Fibroblast of the aortic adventitia (primary cell): ENCODE results near the gene GPR68. TPM values are rescaled to one million over a fixed set of nuclear protein-coding genes. Genes with fewer than 3 reads are reported as not detected.

Source experiments
- DNase-seq: peaks from one replicate; pipeline ENCODE4 v3.0.0-alpha.2; 2010; ENCODE audit warnings: low read depth
- H3K4me3 ChIP-seq: 2 replicates; pipeline ENCODE4 v1.5.1; 2011; ENCODE audit warnings: low read depth, mild to moderate bottlenecking, control low read depth, low read length, moderate library complexity
- total RNA-seq: library from RNA; depleted of rRNA; stranded (reverse); fragments of >200 nt; gene quantifications from 2 replicates; pipeline ENCODE4 v1.2.3, GENCODE V29; 2012; ENCODE audit warnings: low replicate concordance
- TF ChIP-seq, protein P1 (sequence below): IDR thresholded peaks from 2 replicates; pipeline ENCODE4 v1.5.1; 2011; ENCODE audit warnings: mild to moderate bottlenecking, low read length, control low read depth, inconsistent platforms; ENCODE audit not compliant: insufficient read depth

GPR68 gene
- total RNA-seq, 1 donor: 17.1 TPM

DNA sequence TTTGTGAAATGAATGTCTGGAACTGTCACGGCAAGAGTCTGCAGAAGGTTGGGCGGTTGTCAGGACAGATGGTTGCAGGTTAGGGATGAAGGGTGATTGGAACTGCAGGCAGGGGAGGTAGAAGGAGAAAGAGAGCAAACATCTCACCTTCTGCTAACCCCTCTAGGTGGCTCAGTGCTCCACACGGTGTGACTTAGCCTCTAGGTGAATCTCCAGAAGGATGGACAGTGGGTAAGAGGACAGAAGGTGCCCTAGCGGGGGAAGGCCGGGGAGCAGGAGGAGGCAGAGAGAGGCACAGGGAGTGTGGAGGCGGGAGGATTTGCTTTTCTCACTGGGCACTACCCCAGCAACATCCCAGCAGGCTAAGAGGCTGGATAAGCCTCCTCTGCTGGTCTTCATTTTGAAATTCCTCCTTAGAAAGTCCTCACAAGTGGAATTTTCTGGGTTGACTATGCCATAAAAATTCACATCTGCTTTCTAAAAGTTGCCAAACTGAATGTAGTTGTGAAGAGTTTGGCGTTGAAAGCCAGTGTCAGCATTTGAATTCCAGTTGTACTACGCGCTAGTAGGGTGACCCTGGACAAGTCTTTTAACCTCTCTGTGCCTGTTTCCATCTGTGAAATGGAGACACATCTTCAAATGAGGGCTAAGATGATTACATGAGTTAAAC lies 10.7 kb upstream of the GPR68 start:
- DNase-seq: peak; percentile 31
- TF ChIP-seq, protein P1, sequence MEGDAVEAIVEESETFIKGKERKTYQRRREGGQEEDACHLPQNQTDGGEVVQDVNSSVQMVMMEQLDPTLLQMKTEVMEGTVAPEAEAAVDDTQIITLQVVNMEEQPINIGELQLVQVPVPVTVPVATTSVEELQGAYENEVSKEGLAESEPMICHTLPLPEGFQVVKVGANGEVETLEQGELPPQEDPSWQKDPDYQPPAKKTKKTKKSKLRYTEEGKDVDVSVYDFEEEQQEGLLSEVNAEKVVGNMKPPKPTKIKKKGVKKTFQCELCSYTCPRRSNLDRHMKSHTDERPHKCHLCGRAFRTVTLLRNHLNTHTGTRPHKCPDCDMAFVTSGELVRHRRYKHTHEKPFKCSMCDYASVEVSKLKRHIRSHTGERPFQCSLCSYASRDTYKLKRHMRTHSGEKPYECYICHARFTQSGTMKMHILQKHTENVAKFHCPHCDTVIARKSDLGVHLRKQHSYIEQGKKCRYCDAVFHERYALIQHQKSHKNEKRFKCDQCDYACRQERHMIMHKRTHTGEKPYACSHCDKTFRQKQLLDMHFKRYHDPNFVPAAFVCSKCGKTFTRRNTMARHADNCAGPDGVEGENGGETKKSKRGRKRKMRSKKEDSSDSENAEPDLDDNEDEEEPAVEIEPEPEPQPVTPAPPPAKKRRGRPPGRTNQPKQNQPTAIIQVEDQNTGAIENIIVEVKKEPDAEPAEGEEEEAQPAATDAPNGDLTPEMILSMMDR: no peak
- no peak overlapping the region for H3K4me3 ChIP-seq

DNA sequence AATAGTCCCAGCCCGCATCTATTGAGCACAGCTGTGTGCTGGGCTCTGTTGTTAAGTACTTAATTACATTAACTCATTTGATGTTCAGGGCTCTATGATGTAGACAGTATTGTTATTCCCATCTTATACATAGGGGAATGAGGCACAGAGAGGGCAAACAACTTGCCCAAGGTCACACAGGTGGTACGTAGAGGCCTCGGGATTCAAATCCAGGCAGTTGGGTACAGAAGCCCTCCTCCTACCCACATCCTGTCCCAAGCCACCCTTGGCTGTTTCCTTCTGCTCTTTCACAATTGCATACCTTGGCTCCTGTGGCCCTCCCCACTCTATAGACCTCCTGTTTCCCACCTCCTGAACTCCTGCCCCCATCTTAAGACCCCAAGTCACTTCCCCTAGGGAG lies 10.0 kb upstream of the GPR68 start:
- no peak for DNase-seq
- TF ChIP-seq, protein P1: no peak

DNA sequence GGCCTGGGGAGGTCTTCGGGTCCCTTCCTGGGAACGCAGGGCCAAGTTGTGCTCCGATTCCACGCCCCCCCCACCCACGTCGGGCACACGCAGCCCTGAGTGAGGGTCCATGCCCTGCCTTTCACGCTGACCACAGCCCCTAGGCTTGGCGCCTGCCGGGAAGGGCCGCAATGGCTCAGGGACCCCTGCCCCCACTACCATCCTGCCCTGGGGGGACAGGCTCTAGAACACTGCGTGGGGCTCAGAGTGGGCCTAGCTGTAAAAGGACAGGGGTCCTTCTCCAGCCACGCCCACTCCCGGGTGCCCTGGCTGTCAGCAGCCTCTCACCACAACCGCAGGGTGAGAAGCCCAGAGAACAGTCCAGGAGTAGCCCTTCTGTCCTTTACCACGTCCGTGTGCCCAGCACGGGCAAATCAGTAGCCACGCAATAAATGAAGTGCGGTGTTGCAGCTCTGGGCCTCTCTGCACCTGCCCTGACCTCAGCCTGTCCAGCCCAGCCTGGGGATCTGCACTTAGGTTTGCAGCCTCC lies 9.4 kb upstream of the GPR68 start:
- no peak for DNase-seq
- TF ChIP-seq, protein P1: no peak
- peak overlapping the region; percentile 60 for H3K4me3 ChIP-seq

More for the DNA sequence above, 10.0 kb upstream of the GPR68 start:
- H3K4me3 ChIP-seq: no peak overlapping the region

DNA sequence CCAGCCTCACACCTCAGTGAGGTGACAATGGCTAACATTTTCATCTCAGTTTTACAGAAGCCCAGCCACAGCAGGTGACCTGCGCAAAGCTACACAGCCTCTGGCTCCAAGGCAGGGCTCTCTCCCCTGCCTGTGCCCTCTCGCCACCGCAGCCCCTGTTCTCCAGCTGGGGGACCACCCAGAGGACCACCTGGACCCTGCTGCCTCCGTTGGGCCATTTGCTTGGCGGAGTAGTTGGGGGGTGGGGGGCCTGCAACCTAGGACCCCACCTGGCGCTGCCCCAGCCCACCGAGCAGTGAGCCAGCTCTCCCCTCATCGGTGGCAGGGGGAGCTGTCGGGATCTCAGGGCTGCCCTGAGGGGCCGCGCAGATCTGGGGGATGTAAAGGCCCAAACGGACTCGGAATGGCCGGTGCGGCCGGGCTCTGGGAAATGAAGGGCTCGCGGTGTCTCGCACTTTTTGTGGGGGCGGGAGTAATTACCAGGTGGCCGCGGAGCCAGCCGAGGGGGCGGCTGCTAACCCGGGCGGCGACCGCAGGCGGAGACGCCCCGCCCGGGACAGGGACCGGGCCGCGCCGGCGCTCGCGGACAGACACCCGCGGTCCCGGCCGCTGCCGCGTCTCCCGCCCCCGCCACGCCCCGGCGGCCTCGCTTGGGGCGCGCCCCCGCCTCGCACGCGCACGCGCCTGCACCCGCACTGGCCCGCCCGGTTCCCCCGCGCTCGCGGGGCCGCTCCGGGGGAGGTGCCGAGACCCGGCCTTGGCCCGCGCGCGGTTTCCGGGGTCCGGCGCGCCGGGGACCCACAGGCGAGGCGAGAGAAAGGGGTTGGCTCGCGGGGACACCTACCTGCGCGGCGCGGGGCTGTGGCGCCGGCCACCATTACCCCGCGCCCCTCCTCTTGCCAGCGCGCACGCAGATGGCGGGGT lies 8.6 kb upstream of the GPR68 start:
- no peak for DNase-seq
- H3K4me3 ChIP-seq: peak overlapping the region; percentile 60
- TF ChIP-seq, protein P1: no peak

DNA sequence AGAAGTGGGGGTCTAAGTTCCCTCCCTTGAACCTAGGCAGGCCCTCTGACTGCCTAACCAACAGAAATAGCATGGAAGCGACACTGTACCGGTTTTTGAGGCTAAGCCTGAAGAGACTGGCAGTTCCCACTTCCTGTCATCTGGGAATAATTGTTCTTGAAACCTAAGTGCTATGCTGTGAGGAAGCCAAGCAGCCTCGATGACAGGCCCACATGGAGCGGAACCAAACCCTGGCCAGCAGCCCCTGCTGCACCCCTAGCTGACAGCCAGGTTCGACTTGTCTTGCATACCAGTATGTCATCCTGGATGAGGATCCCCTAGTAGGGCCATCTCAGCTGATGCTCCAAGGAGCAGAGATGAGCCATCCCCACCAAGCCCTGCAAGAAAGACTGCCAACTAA lies 6.4 kb upstream of the GPR68 start:
- no peak overlapping the region for H3K4me3 ChIP-seq
- TF ChIP-seq, protein P1: no peak
- no peak for DNase-seq

DNA sequence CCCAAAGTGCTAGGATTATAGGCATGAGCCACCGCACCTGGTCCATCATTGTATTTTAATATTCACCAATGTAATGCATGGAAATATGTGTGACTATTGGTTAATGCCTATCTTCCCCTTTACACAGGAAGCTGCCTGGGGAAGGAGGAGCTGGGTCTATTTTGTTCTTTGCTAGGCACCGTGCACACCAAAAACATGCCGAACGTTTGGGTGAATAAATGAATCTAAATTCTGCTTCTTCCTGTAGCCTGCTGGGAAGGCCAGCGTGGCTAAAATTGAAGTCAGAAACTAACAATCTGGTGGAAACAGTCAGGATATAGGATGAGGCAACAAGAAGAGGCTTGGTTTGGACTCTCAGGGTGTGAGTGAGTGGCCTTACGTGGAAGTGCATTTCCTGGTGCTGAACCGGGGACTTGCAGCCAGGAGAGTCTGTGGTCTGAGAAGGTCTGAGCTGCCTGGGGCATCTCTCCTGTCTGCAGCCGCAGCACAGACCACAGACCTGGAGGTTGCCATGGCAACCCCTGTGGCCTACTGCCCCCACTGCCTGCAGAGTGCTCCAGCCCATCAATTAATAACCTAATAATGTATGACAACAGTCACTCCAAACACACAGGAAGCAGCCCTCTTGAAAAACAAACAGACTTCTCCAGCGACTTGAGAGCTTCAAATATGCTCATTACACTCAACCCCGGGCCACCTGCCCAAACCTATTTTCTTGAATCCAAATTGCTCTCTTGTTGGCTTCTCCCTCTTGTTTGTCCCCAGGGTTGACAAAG lies 5.5 kb upstream of the GPR68 start:
- no peak for DNase-seq
- TF ChIP-seq, protein P1: no peak
- H3K4me3 ChIP-seq: no peak overlapping the region
